HL-60 (cell line): Measurements from ENCODE around the gene SLC15A5.

Experiments used
- DNase-seq, 2 experiments: peaks; one replicate each; pipeline ENCODE4 v3.0.0-alpha.2; 2010 to 2020; ENCODE audit warnings: low read depth in 1 of 2, low spot score in 1 of 2
- H3K27ac ChIP-seq: fragments of 250-450 bp; sonication (Bioruptor Pico); replicated peaks from 2 replicates; pipeline ENCODE4 v1.5.1; 2020; ENCODE audit warnings: mild to moderate bottlenecking, moderate library complexity
- H3K27me3 ChIP-seq: fragments of 250-450 bp; sonication (Bioruptor Pico); 2 replicates; pipeline ENCODE4 v1.5.1; 2021; ENCODE audit warnings: mild to moderate bottlenecking, moderate library complexity; ENCODE audit not compliant: insufficient read depth, poor library complexity, severe bottlenecking
- H3K4me3 ChIP-seq: replicated peaks from 2 replicates; pipeline ENCODE4 v1.5.1; 2011; ENCODE audit warnings: mild to moderate bottlenecking, control low read depth, low read length; ENCODE audit not compliant: insufficient read depth
- CTCF ChIP-seq: IDR thresholded peaks from one replicate; pipeline ENCODE4 v1.5.1; 2011; ENCODE audit warnings: low read length, control low read depth, inconsistent platforms; ENCODE audit not compliant: insufficient read depth
- GABPA ChIP-seq: IDR thresholded peaks from 2 replicates; pipeline ENCODE4 v1.6.1; 2012; ENCODE audit warnings: low read depth
- POLR2AphosphoS5 ChIP-seq: IDR thresholded peaks from 2 replicates; pipeline ENCODE4 v1.6.1; 2012; ENCODE audit warnings: low read depth
- REST ChIP-seq: IDR thresholded peaks from 2 replicates; pipeline ENCODE4 v1.6.1; 2012; ENCODE audit warnings: low read depth; ENCODE audit not compliant: insufficient replicate concordance
- SPI1 ChIP-seq: IDR thresholded peaks from 2 replicates; pipeline ENCODE4 v1.6.1; 2012; ENCODE audit warnings: low read depth, mild to moderate bottlenecking, borderline replicate concordance

Gene SLC15A5

GRCh38 chr12:16243487-16244412 lies 33.7 kb downstream of the SLC15A5 start:
- Histone ChIP-seq H3K27me3 (no peaks in the 10 kb centered on the region), H3K4me3 (no peak overlapping the region), H3K27ac (no peak overlapping the region)
- no peak for TF ChIP-seq GABPA
- TF ChIP-seq POLR2AphosphoS5, result no peak
- TF ChIP-seq SPI1, result no peak
- no peak for TF ChIP-seq CTCF
- TF ChIP-seq REST, result no peak
- DNase-seq, result no peak

- TF ChIP-seq POLR2AphosphoS5 (no peak), REST (no peak), SPI1 (no peak), GABPA (no peak), CTCF (no peak)
- Histone ChIP-seq H3K27ac (no peak overlapping the region), H3K4me3 (no peak overlapping the region), H3K27me3 (no peaks in the 10 kb centered on the region)
- DNase-seq, result no peak
Measured at GRCh38 chr12:16241346-16241745, 36.1 kb downstream of the SLC15A5 start.

GRCh38 chr12:16238661-16239060 lies 38.8 kb downstream of the SLC15A5 start:
- TF ChIP-seq REST (no peak), GABPA (no peak), SPI1 (no peak), CTCF (no peak), POLR2AphosphoS5 (no peak)
- no peak overlapping the region for H3K27ac ChIP-seq
- no peak for DNase-seq
- no peak overlapping the region for H3K4me3 ChIP-seq
- H3K27me3 ChIP-seq, result no peaks in the 10 kb centered on the region
